ENCODE results near the gene ETV1.

The ETV1 gene

GRCh38 chr7:13878154-13878553, 111.3 kb downstream of the ETV1 start:
- no peak for DNase-seq

GRCh38 chr7:13875496-13876074, 113.9 kb downstream of the ETV1 start:
- DNase-seq = no peak

- DNase-seq = no peak
Measured at GRCh38 chr7:13874783-13875182, 114.7 kb downstream of the ETV1 start.

GRCh38 chr7:13872709-13873108, 116.8 kb downstream of the ETV1 start:
- DNase-seq = no peak

GRCh38 chr7:13871008-13871407, 118.5 kb downstream of the ETV1 start:
- DNase-seq = no peak

- DNase-seq = no peak
Measured at GRCh38 chr7:13860734-13861133, 128.7 kb downstream of the ETV1 start.

GRCh38 chr7:13856012-13856411, 133.5 kb downstream of the ETV1 start:
- no peak for DNase-seq

- no peak for DNase-seq
Measured at GRCh38 chr7:13852281-13852968, 137.0 kb downstream of the ETV1 start.

- peak; percentile 59 for DNase-seq
Measured at GRCh38 chr7:13851736-13852135, 137.7 kb downstream of the ETV1 start.

- DNase-seq = peak; percentile 61
Measured at GRCh38 chr7:13850185-13850752, 139.2 kb downstream of the ETV1 start.

GRCh38 chr7:13849163-13849892, 140.1 kb downstream of the ETV1 start:
- no peak for DNase-seq

- DNase-seq = no peak
Measured at GRCh38 chr7:13848681-13849131, 140.8 kb downstream of the ETV1 start.

GRCh38 chr7:13846386-13846785, 143.1 kb downstream of the ETV1 start:
- DNase-seq = no peak

GRCh38 chr7:13845601-13846000, 143.9 kb downstream of the ETV1 start:
- no peak for DNase-seq

GRCh38 chr7:13844954-13845353, 144.5 kb downstream of the ETV1 start:
- DNase-seq = no peak

GRCh38 chr7:13841284-13841683, 148.2 kb downstream of the ETV1 start:
- no peak for DNase-seq

Data from NCI-H2107 (cell line).